HepG2 (cell line): ENCODE measurements around the gene YY1. TPM values are rescaled to one million over a fixed set of nuclear protein-coding genes. Genes with fewer than 3 reads are reported as not detected.
A peak's percentile ranks its signal among the peaks of the same experiment; 100 is the strongest.

ENCODE experiments used
- ATAC-seq: fragments of 200-7000 bp; cut with Tn5 transposase; 3 replicates; pipeline ENCODE4 v1.9.1; 2020; ENCODE audit warnings: mild to moderate bottlenecking, moderate library complexity
- BruUV-seq: library from RNA; stranded (reverse); fragments of 400-500 nt; replicated peaks from 2 replicates; lab custom pipeline; 2021; lab: Mats Ljungman, UMichigan
- CTCF ChIA-PET: fragments of 300-600 bp; formaldehyde crosslinking; extraction: SDS; loops from one replicate; lab custom pipeline; 2021; ENCODE audit warnings: low total read pairs, inconsistent platforms, low intra/inter-chr PET ratio; lab: Yijun Ruan, JAX
- POLR2A ChIA-PET: fragments of 350-600 bp; sonication (Branson Sonifier 250); formaldehyde crosslinking; loops from one replicate; lab custom pipeline; 2020; ENCODE audit warnings: antibody characterized with exemption, inconsistent platforms; lab: Yijun Ruan, JAX
- DNase-seq: peaks from one replicate; pipeline ENCODE4 v3.0.0-alpha.2; 2015; ENCODE audit warnings: low spot score
- FAIRE-seq: peaks from 3 replicates; lab custom pipeline; 2011; peaks lifted over from hg19 to GRCh38; lab: Jason Lieb, UNC
- H2AFZ ChIP-seq: one replicate; pipeline ENCODE4 v1.6.1; 2011; ENCODE audit warnings: low read length, inconsistent platforms
- H3K27ac ChIP-seq: fragments of 300-600 bp; 3 replicates; pipeline ENCODE4 v1.8.0; 2011; ENCODE audit warnings: mixed run types, mild to moderate bottlenecking, mixed read lengths, low read length, inconsistent platforms; ENCODE audit not compliant: insufficient read depth; ENCODE audit errors: extremely low read length
- H3K27me3 ChIP-seq, 2 experiments: fragments of 200-600 bp in 1 of 2; 2 replicates in 1 of 2; 3 replicates in 1 of 2; pipeline versions ENCODE4 v1.6.0 to v1.8.0; 2011; ENCODE audit warnings: low read length in 2 of 2, mild to moderate bottlenecking in 2 of 2, moderate library complexity in 2 of 2, inconsistent platforms in 1 of 2; ENCODE audit not compliant: insufficient read depth in 2 of 2, control insufficient read depth in 1 of 2
- H3K36me3 ChIP-seq, 2 experiments: fragments of 200-600 bp in 1 of 2; replicated peaks in 1 of 2; 2 replicates in 1 of 2; 3 replicates in 1 of 2; pipeline versions ENCODE4 v1.5.1 to v1.8.0; 2011; ENCODE audit warnings: low read length in 2 of 2, inconsistent platforms in 1 of 2; ENCODE audit not compliant: insufficient read depth in 2 of 2, control insufficient read depth in 1 of 2
- H3K4me1 ChIP-seq: 2 replicates; pipeline ENCODE4 v1.5.1; 2012; ENCODE audit warnings: low read length, inconsistent platforms; ENCODE audit not compliant: insufficient read depth
- H3K4me2 ChIP-seq: 2 replicates; pipeline ENCODE4 v1.6.0; 2011; ENCODE audit warnings: low read depth, low read length, inconsistent platforms
- H3K4me3 ChIP-seq, 3 experiments: fragments of 200-600 bp in 1 of 3; sonication (generic), shearing (Covaris generic) in 1 of 3; replicated peaks in 1 of 3; 2 replicates each; pipeline ENCODE4 v1.5.1; 2011 to 2016; ENCODE audit warnings: low read length in 3 of 3, inconsistent platforms in 2 of 3, low read depth in 2 of 3, mild to moderate bottlenecking in 2 of 3, control low read depth in 1 of 3, mixed read lengths in 1 of 3; ENCODE audit not compliant: insufficient read depth in 1 of 3
- H3K79me2 ChIP-seq: one replicate; pipeline ENCODE4 v1.6.1; 2011; ENCODE audit warnings: low read length, inconsistent platforms; ENCODE audit not compliant: insufficient read depth
- H3K9ac ChIP-seq: 2 replicates; pipeline ENCODE4 v1.6.0; 2011; ENCODE audit warnings: mild to moderate bottlenecking, low read depth, low read length, inconsistent platforms; ENCODE audit not compliant: insufficient read depth
- H3K9me3 ChIP-seq: 2 replicates; pipeline ENCODE4 v1.5.1; 2012; ENCODE audit warnings: mild to moderate bottlenecking, low read length
- H4K20me1 ChIP-seq: 2 replicates; pipeline ENCODE4 v1.6.0; 2011; ENCODE audit warnings: inconsistent platforms, mild to moderate bottlenecking, low read length, moderate library complexity; ENCODE audit not compliant: insufficient read depth
- ATF1 ChIP-seq: IDR thresholded peaks from 2 replicates; pipeline ENCODE4 v1.6.1; 2016; ENCODE audit warnings: mild to moderate bottlenecking, control low read depth
- GATAD1 ChIP-seq: IDR thresholded peaks from 2 replicates; pipeline ENCODE4 v1.6.1; 2016; ENCODE audit warnings: missing genetic modification reagents, missing compliant biosample characterization
- GMEB1 ChIP-seq: sonication (generic); formaldehyde crosslinking; IDR thresholded peaks from 2 replicates; pipeline ENCODE4 v1.5.1; 2020; ENCODE audit warnings: missing genetic modification reagents, mild to moderate bottlenecking, borderline replicate concordance
- KIAA2018 ChIP-seq: sonication (generic); formaldehyde crosslinking; IDR thresholded peaks from 2 replicates; pipeline ENCODE4 v1.5.0; 2020; ENCODE audit warnings: mild to moderate bottlenecking, missing genetic modification reagents, borderline replicate concordance
- MIXL1 ChIP-seq: IDR thresholded peaks from 2 replicates; pipeline ENCODE4 v1.6.1; 2016
- PHF21A ChIP-seq: sonication (generic); formaldehyde crosslinking; IDR thresholded peaks from 2 replicates; pipeline ENCODE4 v1.5.0; 2020; ENCODE audit warnings: mild to moderate bottlenecking, missing genetic modification reagents
- RAD51 ChIP-seq: fragments of 450-650 bp; IDR thresholded peaks from 2 replicates; pipeline ENCODE4 v1.6.1; 2016; ENCODE audit warnings: borderline replicate concordance
- TBX3 ChIP-seq: fragments of 450-650 bp; IDR thresholded peaks from 2 replicates; pipeline ENCODE4 v1.6.1; 2017; ENCODE audit warnings: antibody characterized with exemption, mild to moderate bottlenecking, inconsistent platforms, borderline replicate concordance
- TEF ChIP-seq: sonication (generic); formaldehyde crosslinking; IDR thresholded peaks from 2 replicates; pipeline ENCODE4 v1.5.0; 2020; ENCODE audit warnings: missing genetic modification reagents
- ZNF556 ChIP-seq: sonication (generic); formaldehyde crosslinking; IDR thresholded peaks from 2 replicates; pipeline ENCODE4 v1.4.0; 2020; ENCODE audit warnings: mild to moderate bottlenecking, missing genetic modification reagents, borderline replicate concordance
- ZNF615 ChIP-seq: sonication (generic); formaldehyde crosslinking; IDR thresholded peaks from 2 replicates; pipeline ENCODE4 v1.5.0; 2020; ENCODE audit warnings: mild to moderate bottlenecking, missing genetic modification reagents, borderline replicate concordance
- ZNF709 ChIP-seq: sonication (generic); formaldehyde crosslinking; IDR thresholded peaks from 2 replicates; pipeline ENCODE4 v1.5.0; 2020; ENCODE audit warnings: mild to moderate bottlenecking, missing genetic modification reagents
- WGBS: methylation state at CpG from one replicate; pipeline ENCODE4 v1.1.6; 2017; ENCODE audit warnings: low lambda C conversion rate; 5-methylcytosine and 5-hydroxymethylcytosine counted together
- in situ Hi-C: cut with HindIII; loops from 2 replicates; pipeline ENCODE4 v1.10.0; 2017; ENCODE audit warnings: low pct_unique_long_range_greater_than_20kb; ENCODE audit not compliant: extremely low pct_ligation_motif_present
- intact Hi-C: fragments of 100-400 bp; cut with micrococcal nuclease; formaldehyde crosslinking; loops from one replicate; pipeline ENCODE4 v1.10.0; 2022; ENCODE audit not compliant: unreplicated experiment
- polyA plus RNA-seq, 8 experiments: library from polyadenylated mRNA; depleted of rRNA in 3 of 8; stranded (reverse) in 7 of 8; unstranded in 1 of 8; fragments of >200 nt; fragmentation: Illumina TruSeq in 4 of 8; extraction: Trizol in 4 of 8; gene quantifications; 2 replicates each; pipeline versions ENCODE4 v1.2.1 to v1.2.3, GENCODE V29; 2011 to 2016; ENCODE audit warnings: low read depth in 4 of 8, missing spikeins in 1 of 8, mixed read lengths in 1 of 8; ENCODE audit not compliant: insufficient read depth in 1 of 8
- total RNA-seq, 5 experiments: library from RNA; depleted of rRNA; stranded (reverse); fragments of >200 nt; fragmentation: Illumina TruSeq; extraction: Trizol; gene quantifications; 2 replicates each; pipeline ENCODE4 v1.2.3, GENCODE V29; 2016; ENCODE audit warnings: low read depth in 1 of 5

Gene YY1
- total and polyA plus RNA-seq, 2 of the 13 experiments (the other 11 are each of a cell fraction or from before 2014, with no cell fraction given) = 29.4 to 68.1 TPM

- POLR2A ChIA-PET = interaction anchor here (0.8 to 1.6 kb wide), 4 partner anchors 38 to 90 kb away, joined by 3 to 5 read pairs (median 3); partner anchors contain the start of gene SLC25A47
- H3K4me2 ChIP-seq = peak overlapping the region; percentile 85
- no peak for TF ChIP-seq ZNF615
- peak; percentile 86 for TF ChIP-seq TEF
- no peak for TF ChIP-seq RAD51
- no peak for TF ChIP-seq KIAA2018 (CRISPR knock-in tag)
- TF ChIP-seq TBX3 = no peak
- peak; percentile 24; the same call in 1 of the 2 replicates for TF ChIP-seq GMEB1 (CRISPR knock-in tag)
- peak; percentile 44; the same call in 1 of the 2 replicates for TF ChIP-seq PHF21A
- TF ChIP-seq ZNF556 (CRISPR knock-in tag) = no peak; the same call in 1 of the 2 replicates
- TF ChIP-seq ATF1 = no peak
- peak; percentile 39; the same call in 1 of the 2 replicates for TF ChIP-seq GATAD1
- peak; percentile 66; the same call in 1 of the 2 replicates for TF ChIP-seq ZNF709
- TF ChIP-seq MIXL1 = no peak
These were observed 46.3 kb downstream of the YY1 start for GRCh38 chr14:100285021-100285912.

More at GRCh38 chr14:100285021-100285912, 46.3 kb downstream of the YY1 start:
- DNase-seq (peak; percentile 40), ATAC-seq (peak; percentile 74), FAIRE-seq (no peak)
- Histone ChIP-seq H3K4me3 (peak overlapping the region; percentile 59 to 77 (median 75)), H3K36me3 (peaks cover 3 to 8% of the 10 kb centered on the region in 2 experiments; a peak in 2 of 5 replicates), H3K9me3 (no peaks in the 10 kb centered on the region), H3K79me2 (peaks cover 7% of the 10 kb centered on the region), H2AFZ (no peak overlapping the region), H4K20me1 (no peaks in the 10 kb centered on the region; the same call in 1 of the 2 replicates), H3K4me1 (peaks cover 62% of the 10 kb centered on the region), H3K27me3 (no peaks in the 10 kb centered on the region), H3K9ac (peak overlapping the region; percentile 91), H3K27ac (peak overlapping the region; percentile 84)
- intact Hi-C loops = no loop called here
- in situ Hi-C loops = no loop called here
- BruUV-seq = no TSS peak
- CTCF ChIA-PET = interaction anchor here (1.9 to 2.0 kb wide), 2 partner anchors 14 to 93 kb away, joined by 8 to 14 read pairs; no protein-coding TSS in a partner anchor
- WGBS = 44% methylated on average over 13 of the region's 82 CpGs
